ENCODE data around the gene RPS6KA5. TPM values are rescaled to one million over a fixed set of nuclear protein-coding genes. Genes with fewer than 3 reads are reported as not detected.

Gene RPS6KA5
- total and polyA plus RNA-seq, 2 donors (not counting 1 experiment from before 2014, with no cell fraction given) = 6.0 to 34.6 TPM

DNA sequence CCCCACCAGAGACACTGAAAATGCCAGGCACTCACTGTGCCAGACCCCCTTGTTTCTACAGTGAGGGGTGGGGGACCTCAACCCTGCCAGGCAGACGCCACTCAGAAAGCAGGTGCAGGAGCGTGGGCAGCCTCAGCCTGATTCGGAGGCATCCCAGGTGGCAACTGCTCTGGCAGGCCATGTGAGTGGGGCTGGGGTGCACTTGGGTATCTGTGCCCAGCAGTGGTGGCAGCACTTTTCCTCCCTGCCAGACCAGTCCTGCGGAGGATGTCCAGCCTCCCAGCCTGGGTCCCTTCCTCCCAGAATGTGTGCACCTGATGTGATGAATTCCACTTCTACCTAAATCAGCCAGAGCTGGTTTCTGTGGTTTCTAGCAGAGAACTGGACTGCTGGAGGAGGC is 230.8 kb downstream of the RPS6KA5 start:
- no peak overlapping the region for H3K9ac ChIP-seq (ENCODE audit: low read length)
- no peaks in the 10 kb centered on the region for H3K27me3 Mint-ChIP-seq
- peaks cover 16% of the 10 kb centered on the region for H3K4me1 Mint-ChIP-seq
- intact Hi-C loops (cut with micrococcal nuclease) = loop anchor here (2.0 to 5.0 kb wide), 3 partner anchors 231 to 875 kb away; partner anchors contain the start of genes CALM1, EFCAB11, RPS6KA5 and TDP1
- no peak overlapping the region for H3K4me3 Mint-ChIP-seq
- peaks cover 0 to 17% (median 0%) of the 10 kb centered on the region in 3 donors for H3K9me3 ChIP-seq (ENCODE audit: control extremely low read depth in 1 of 3, control insufficient read depth in 2 of 3, insufficient read depth in 1 of 3, low read length in 2 of 3)
- CTCF ChIA-PET = no interaction called here
- no peaks in the 10 kb centered on the region for H3K9me3 Mint-ChIP-seq (ENCODE audit: insufficient read depth)
- H3K27ac ChIP-seq (ENCODE audit: low read length in 2 of 2) = no peak overlapping the region
- H3K4me2 ChIP-seq (replicated peaks; ENCODE audit: low read depth, low read length, poor library complexity, severe bottlenecking) = no peak overlapping the region
- no peak overlapping the region for H3K4me3 ChIP-seq (ENCODE audit: control extremely low read depth in 1 of 5, extremely low read depth in 1 of 5, insufficient read depth in 1 of 5, low read depth in 2 of 5, low read length in 4 of 5)
- ATAC-seq (ENCODE audit: low read depth) (no peak), DNase-seq (no peak)
- POLR2A ChIA-PET = no interaction called here
- no peak for TF ChIP-seq EZH2 (IDR thresholded peaks at IDR 0.05; ENCODE audit: borderline replicate concordance, insufficient read depth, low read depth, low read length, poor library complexity, severe bottlenecking)
- TF ChIP-seq, protein P1, sequence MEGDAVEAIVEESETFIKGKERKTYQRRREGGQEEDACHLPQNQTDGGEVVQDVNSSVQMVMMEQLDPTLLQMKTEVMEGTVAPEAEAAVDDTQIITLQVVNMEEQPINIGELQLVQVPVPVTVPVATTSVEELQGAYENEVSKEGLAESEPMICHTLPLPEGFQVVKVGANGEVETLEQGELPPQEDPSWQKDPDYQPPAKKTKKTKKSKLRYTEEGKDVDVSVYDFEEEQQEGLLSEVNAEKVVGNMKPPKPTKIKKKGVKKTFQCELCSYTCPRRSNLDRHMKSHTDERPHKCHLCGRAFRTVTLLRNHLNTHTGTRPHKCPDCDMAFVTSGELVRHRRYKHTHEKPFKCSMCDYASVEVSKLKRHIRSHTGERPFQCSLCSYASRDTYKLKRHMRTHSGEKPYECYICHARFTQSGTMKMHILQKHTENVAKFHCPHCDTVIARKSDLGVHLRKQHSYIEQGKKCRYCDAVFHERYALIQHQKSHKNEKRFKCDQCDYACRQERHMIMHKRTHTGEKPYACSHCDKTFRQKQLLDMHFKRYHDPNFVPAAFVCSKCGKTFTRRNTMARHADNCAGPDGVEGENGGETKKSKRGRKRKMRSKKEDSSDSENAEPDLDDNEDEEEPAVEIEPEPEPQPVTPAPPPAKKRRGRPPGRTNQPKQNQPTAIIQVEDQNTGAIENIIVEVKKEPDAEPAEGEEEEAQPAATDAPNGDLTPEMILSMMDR (IDR thresholded peaks at IDR 0.05) = no peak
- WGBS (ENCODE audit: insufficient coverage) = 74% methylated on average over 3 of the region's 4 CpGs
- H4K20me1 ChIP-seq (ENCODE audit: control insufficient read depth, insufficient read depth, low read length, poor library complexity, severe bottlenecking) = no peaks in the 10 kb centered on the region
- peaks cover 13 to 16% of the 10 kb centered on the region in 2 donors for H3K4me1 ChIP-seq (ENCODE audit: control insufficient read depth in 2 of 2, insufficient read depth in 2 of 2, low read length in 2 of 2)
- no peaks in the 10 kb centered on the region for H3K36me3 ChIP-seq (replicated peaks in 1 of 2; ENCODE audit: control extremely low read depth in 1 of 2, control insufficient read depth in 1 of 2, extremely low read depth in 1 of 2, insufficient read depth in 2 of 2, low read length in 1 of 2)
- no peaks in the 10 kb centered on the region for H3K27me3 ChIP-seq (replicated peaks in 1 of 4; ENCODE audit: control extremely low read depth in 1 of 4, control insufficient read depth in 3 of 4, insufficient read depth in 4 of 4, low read length in 3 of 4)
- H3K27ac Mint-ChIP-seq = no peak overlapping the region
- H3K79me2 ChIP-seq (ENCODE audit: control insufficient read depth, insufficient read depth, low read length) = no peaks in the 10 kb centered on the region
- no peak overlapping the region for H2AFZ ChIP-seq (ENCODE audit: insufficient read depth, low read depth, low read length, poor library complexity, severe bottlenecking)

GRCh38 chr14:90828642-90829487 is 231.6 kb downstream of the RPS6KA5 start:
- H3K9me3 Mint-ChIP-seq (ENCODE audit: insufficient read depth) = peaks cover 4% of the 10 kb centered on the region
- ATAC-seq (ENCODE audit: low read depth) (no peak), DNase-seq (peak; percentile 54)
- CTCF ChIA-PET = no interaction called here
- Histone ChIP-seq H3K79me2 (ENCODE audit: control insufficient read depth, insufficient read depth, low read length) (no peaks in the 10 kb centered on the region), H3K4me3 (ENCODE audit: control extremely low read depth in 1 of 5, extremely low read depth in 1 of 5, insufficient read depth in 1 of 5, low read depth in 2 of 5, low read length in 4 of 5) (peak overlapping the region; percentile 44 to 58 (median 51)), H4K20me1 (ENCODE audit: control insufficient read depth, insufficient read depth, low read length, poor library complexity, severe bottlenecking) (no peaks in the 10 kb centered on the region), H2AFZ (ENCODE audit: insufficient read depth, low read depth, low read length, poor library complexity, severe bottlenecking) (peak overlapping the region; percentile 86), H3K4me1 (ENCODE audit: control insufficient read depth in 2 of 2, insufficient read depth in 2 of 2, low read length in 2 of 2) (peaks cover 13 to 16% of the 10 kb centered on the region in 2 donors), H3K4me2 (replicated peaks; ENCODE audit: low read depth, low read length, poor library complexity, severe bottlenecking) (peak overlapping the region; percentile 77), H3K9me3 (ENCODE audit: control extremely low read depth in 1 of 3, control insufficient read depth in 2 of 3, insufficient read depth in 1 of 3, low read length in 2 of 3) (peaks cover 0 to 25% (median 4%) of the 10 kb centered on the region in 3 donors), H3K27me3 (replicated peaks in 1 of 4; ENCODE audit: control extremely low read depth in 1 of 4, control insufficient read depth in 3 of 4, insufficient read depth in 4 of 4, low read length in 3 of 4) (no peaks in the 10 kb centered on the region), H3K36me3 (replicated peaks in 1 of 2; ENCODE audit: control extremely low read depth in 1 of 2, control insufficient read depth in 1 of 2, extremely low read depth in 1 of 2, insufficient read depth in 2 of 2, low read length in 1 of 2) (no peaks in the 10 kb centered on the region), H3K27ac (ENCODE audit: low read length in 2 of 2) (peak overlapping the region; percentile 61 to 75), H3K9ac (ENCODE audit: low read length) (peak overlapping the region; percentile 67)
- WGBS (ENCODE audit: insufficient coverage) = 87% methylated on average over 11 of the region's 17 CpGs
- POLR2A ChIA-PET = no interaction called here
- no peak for TF ChIP-seq EZH2 (IDR thresholded peaks at IDR 0.05; ENCODE audit: borderline replicate concordance, insufficient read depth, low read depth, low read length, poor library complexity, severe bottlenecking)
- TF ChIP-seq, protein P1 (IDR thresholded peaks at IDR 0.05) = no peak
- H3K27ac Mint-ChIP-seq = peak overlapping the region; percentile 80
- no peaks in the 10 kb centered on the region for H3K27me3 Mint-ChIP-seq
- intact Hi-C loops (cut with micrococcal nuclease) = loop anchor here (1.0 to 5.0 kb wide), 5 partner anchors 13 to 874 kb away; partner anchors contain the start of genes CALM1, EFCAB11, RPS6KA5 and TDP1
- H3K4me3 Mint-ChIP-seq = peak overlapping the region; percentile 77
- peaks cover 16% of the 10 kb centered on the region for H3K4me1 Mint-ChIP-seq
